HG03460 (cell line): Measurements from ENCODE around the gene PTH2.

Source experiments
- ATAC-seq: cut with Tn5 transposase; IDR thresholded peaks from one replicate; pipeline ENCODE4 v1.9.1; 2021; ENCODE audit not compliant: unreplicated experiment

Gene PTH2

GRCh38 chr19:49415102-49415809, 8.0 kb downstream of the PTH2 start:
- ATAC-seq = no peak

GRCh38 chr19:49414256-49414655, 9.0 kb downstream of the PTH2 start:
- ATAC-seq = no peak

DNA sequence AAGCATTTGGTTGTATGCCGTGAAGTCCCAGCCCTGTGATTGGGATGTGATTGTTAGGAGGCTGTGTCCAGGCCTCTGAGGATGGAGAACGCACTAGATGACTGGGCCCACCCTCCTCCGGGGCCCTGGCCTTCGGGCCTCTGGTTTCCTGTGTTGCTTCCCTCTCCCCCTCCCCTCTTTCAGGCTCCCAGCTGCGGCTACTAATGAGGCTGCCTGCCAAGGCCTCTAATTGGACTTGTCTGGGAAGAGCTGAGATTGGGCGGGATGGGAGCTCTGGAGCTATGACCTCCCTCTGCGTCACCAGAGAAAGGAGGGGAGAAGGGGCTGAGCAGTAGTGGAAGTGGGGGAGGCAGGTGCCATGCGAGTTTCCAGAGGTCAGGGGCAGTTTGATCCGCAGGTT, 9.9 kb downstream of the PTH2 start:
- no peak for ATAC-seq

DNA sequence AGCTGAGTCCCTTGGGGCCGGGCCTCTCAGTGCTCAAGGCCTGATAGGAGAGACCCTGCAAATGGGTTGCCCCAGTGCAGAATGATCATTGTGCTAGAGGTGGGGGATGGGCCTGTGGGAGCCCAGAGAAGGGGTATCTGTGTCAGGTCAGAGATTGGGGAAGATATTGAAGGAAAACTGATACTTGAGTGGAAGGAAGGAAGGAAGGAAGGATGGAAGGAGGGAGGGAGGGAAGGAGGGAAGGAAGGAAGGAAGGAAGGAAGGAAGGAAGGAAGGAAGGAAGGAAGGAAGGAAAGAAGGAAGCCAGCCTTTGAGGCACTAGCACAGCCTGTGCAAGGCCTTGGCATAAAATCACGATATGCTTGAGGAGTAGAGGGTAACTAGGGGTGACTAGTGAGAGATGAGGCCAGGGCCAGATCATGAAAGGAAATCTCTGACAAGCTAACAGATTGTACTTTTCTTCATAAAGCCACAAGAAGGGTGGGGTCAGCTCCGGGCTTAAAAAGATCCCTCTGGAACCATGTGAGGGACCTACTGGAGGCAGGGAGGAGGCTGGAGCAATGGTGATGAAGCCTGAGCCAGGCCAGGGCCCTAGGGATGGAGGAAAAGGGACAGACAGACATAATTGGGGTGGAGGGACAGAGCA, 11.4 kb downstream of the PTH2 start:
- no peak for ATAC-seq

GRCh38 chr19:49409441-49410029, 13.7 kb downstream of the PTH2 start:
- no peak for ATAC-seq

GRCh38 chr19:49408816-49409440, 14.3 kb downstream of the PTH2 start:
- no peak for ATAC-seq

DNA sequence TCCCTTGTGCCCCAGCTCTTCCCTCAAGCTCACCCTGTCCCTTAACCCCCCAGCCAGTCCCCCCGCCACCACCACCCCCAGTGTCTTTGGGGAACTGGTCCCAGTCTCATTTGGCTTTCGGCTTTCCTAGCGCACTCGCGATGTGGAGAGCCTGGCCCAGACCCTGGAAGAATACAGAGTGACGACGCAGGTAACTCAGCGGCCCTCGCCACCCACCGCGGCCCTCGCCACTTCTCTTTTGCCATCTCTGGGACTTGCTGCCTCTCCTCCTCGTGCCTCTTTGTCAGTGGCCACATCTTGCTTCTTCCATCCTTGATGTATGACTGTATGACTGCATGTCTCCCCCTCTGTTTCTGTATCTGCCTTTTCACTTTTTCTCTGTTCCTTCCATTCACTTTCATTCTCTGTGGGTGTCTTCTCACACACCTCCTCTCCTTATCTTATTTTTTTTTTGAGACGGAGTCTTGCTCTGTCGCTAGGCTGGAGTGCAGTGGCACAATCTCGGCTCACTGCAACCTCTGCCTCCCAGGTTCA, 15.7 kb downstream of the PTH2 start:
- ATAC-seq = no peak

DNA sequence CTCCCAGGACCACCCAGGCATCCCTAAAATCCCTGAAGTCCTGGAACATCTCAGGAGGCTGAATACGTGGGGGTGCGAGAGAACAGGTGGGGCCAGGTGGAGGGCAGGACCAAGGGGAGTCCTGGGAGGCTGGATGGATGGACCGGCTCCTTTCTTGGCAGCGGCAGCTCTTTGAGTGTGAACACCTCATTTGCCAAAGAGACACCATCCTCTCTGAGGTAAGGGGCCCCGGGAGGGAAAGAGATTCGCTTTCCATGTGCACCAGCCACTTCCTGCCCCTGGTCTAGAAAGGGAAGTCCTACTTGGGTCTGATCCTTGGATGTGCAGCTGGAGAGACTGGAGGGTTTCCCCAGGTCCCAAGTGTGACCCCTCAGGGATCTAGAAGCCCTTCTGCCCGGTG, 16.2 kb downstream of the PTH2 start:
- ATAC-seq = no peak

DNA sequence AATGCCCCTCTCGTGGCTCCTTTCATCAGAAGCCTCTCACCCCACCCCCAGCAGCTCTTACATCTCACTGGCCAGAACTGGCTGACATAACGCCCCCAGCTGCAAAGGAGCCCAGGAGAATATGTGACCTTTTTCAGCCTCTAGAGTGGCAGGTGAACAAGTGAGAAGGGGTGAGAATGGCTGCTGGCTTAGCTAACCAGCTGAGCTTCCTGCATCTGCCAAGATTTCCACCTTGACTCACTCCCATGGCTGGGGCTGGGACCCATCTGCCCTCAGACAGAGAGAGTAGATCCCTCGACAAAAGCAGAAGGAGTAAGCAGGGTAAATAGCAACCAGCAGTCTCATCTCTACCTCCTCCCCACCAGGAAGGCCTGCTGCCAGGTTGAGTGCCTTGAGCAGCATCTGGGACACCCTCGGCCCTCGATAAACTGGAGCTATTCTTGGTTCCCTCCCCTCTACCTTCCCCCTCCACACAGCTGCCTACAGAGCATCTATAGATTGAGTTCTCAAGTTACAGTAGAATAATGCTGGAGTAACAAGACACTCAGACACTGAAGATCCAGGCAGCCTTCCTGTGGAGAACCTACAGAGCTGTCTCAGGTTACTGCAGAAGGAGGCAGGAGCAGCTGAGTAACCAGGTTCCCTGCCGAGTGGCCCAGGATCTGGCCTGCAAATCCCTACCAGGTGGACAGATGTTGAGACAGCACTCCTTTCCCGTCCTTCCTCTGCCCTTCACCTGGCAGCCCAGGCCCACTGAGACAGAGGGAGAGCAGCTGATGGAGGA, 19.6 kb downstream of the PTH2 start:
- ATAC-seq = no peak

- ATAC-seq = no peak
Measured at GRCh38 chr19:49400029-49400428, 23.2 kb downstream of the PTH2 start.

GRCh38 chr19:49398931-49399330, 24.3 kb downstream of the PTH2 start:
- ATAC-seq = no peak

- ATAC-seq = no peak
Measured at GRCh38 chr19:49398001-49398615, 25.1 kb downstream of the PTH2 start.

- ATAC-seq = no peak
Measured at GRCh38 chr19:49396738-49397505, 26.3 kb downstream of the PTH2 start.

DNA sequence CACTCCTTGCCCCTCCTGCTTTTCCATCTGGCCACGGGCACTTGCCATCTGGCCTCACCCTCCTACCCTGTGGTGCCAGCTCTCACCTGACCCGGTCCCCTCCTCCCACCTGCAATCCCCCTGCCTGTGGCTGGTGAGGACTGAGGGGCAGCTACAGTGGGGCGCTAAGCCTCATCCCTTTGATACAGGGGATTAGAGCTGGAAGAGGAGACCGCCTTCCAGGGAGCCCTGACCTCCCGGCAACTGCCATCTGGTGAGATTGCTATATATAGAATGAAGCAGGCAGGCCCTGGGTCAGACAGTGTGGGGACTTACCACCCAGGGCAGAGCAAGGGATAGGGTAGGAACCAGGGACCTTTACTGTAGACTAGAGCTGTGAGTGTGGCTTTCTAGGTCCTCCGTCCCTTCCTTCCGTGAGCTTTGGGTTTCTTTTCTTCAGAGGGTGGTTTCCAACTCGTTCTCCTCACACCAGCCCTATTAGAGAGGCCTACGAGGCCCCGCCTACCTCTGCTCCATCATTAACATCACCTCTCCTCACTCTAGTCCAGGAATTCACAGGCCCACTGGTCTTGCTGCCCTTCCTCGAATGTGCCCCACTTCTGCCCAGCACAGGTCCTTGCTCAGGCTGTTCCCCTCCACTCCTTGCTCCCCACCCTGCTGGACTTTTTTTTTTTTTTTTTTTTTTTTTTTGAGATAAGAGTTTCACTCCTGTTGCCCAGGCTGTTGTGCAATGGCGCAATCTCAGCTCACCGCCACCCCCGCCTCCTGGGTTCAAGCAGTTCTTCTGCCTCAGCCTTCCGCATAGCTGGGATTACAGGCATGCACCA, 27.4 kb downstream of the PTH2 start:
- no peak for ATAC-seq

- no peak for ATAC-seq
Measured at GRCh38 chr19:49393881-49394280, 29.4 kb downstream of the PTH2 start.

DNA sequence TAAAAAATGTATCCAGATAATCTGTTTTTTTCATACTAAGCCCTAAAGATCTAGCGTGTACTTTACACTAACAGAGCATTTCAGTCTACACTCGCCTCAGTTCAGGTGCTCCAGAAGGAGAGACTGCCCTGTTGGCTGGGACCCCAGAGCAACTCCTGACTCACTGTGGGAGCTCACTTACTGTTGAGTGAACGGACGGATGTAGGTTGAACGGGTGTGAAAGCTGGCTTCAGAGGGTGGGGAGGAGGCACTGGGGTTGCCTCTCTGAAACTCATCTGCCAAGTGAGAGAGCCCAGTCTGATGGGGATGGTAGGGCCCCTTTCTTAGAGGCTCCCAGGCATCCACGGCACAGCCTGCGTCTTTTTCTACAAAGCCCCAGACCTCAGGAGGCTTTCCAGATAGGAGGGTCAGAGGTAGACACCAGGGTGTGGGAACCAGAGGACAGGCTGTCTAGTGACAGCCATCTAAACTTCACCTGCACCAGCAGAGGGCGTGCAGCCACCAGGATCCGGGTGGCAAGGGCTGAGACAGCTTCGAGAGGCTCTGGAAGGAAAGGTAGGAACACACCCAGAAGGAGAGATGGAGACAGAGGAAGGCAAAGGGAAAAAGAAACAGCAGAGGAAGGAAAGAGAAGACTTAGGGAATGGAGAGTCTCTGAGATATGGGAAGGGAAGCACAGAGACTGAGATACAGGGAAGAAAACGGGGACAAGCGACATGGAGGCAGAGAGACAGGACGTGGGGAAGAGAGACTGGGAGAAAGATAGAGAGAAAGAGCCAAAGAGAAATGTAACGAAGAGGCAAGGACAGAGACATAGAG, 31.5 kb downstream of the PTH2 start:
- ATAC-seq = no peak

DNA sequence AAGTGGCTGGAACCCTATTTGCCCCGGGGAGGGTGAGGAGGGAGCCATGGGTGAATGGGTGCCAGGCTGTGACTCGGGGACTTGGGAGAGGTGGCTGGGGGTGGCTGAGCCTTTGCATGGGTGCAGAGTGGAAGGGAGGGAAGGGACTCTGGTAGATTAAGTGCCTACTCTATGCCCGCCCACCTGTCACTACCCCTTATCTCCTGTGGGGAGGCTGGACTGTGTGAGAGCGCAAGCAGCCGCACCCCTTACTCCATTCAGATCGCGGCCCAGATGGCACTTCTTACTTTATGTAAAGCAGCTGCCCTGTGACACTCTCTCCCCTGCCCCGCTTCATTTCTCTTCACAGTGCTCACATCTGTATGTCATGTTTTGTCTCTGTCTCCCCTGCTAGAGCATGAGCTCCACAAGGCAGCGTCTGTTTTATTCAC, 32.3 kb downstream of the PTH2 start:
- no peak for ATAC-seq
